ENCODE data around the gene HILPDA.

The HILPDA gene

GRCh38 chr7:128455543-128456254, at the start of gene HILPDA:
TSS of gene HILPDA (plus strand) at chr7:128455878. CDS start at chr7:128457269, 1,391 bp downstream.
- peak; percentile 94 for DNase-seq (ENCODE audit: low spot score)

- no peak for DNase-seq (ENCODE audit: low spot score)
Observed at GRCh38 chr7:128406314-128407232, 49.1 kb upstream of the HILPDA start.

- DNase-seq (ENCODE audit: low spot score), result no peak
Observed at GRCh38 chr7:128407233-128407589, 48.5 kb upstream of the HILPDA start.

- no peak for DNase-seq (ENCODE audit: low spot score)
Observed at GRCh38 chr7:128407751-128408708, 47.6 kb upstream of the HILPDA start.

- no peak for DNase-seq (ENCODE audit: low spot score)
Observed at GRCh38 chr7:128408709-128409595, 46.7 kb upstream of the HILPDA start.

- peak; percentile 83 for DNase-seq (ENCODE audit: low spot score)
Observed at GRCh38 chr7:128409596-128410450, 45.9 kb upstream of the HILPDA start, which contains the start of gene IMPDH1. TSS of gene IMPDH1 (minus strand) at chr7:128409982. CDS start at chr7:128409901, 81 bp downstream.

- DNase-seq (ENCODE audit: low spot score), result no peak
Observed at GRCh38 chr7:128410451-128410753, 45.3 kb upstream of the HILPDA start.

GRCh38 chr7:128415217-128415785, 40.4 kb upstream of the HILPDA start:
- no peak for DNase-seq (ENCODE audit: low spot score)

- DNase-seq (ENCODE audit: low spot score), result no peak
Observed at GRCh38 chr7:128417071-128417470, 38.6 kb upstream of the HILPDA start.

- DNase-seq (ENCODE audit: low spot score), result no peak
Observed at GRCh38 chr7:128419257-128419656, 36.4 kb upstream of the HILPDA start.

- no peak for DNase-seq (ENCODE audit: low spot score)
Observed at GRCh38 chr7:128420773-128421172, 34.9 kb upstream of the HILPDA start.

- DNase-seq (ENCODE audit: low spot score), result no peak
Observed at GRCh38 chr7:128421384-128421783, 34.3 kb upstream of the HILPDA start.

- DNase-seq (ENCODE audit: low spot score), result no peak
Observed at GRCh38 chr7:128422037-128422436, 33.6 kb upstream of the HILPDA start.

GRCh38 chr7:128422842-128423241, 32.8 kb upstream of the HILPDA start:
- no peak for DNase-seq (ENCODE audit: low spot score)

GRCh38 chr7:128424686-128425275, 30.9 kb upstream of the HILPDA start:
- DNase-seq (ENCODE audit: low spot score), result no peak

GRCh38 chr7:128425850-128426249, 29.8 kb upstream of the HILPDA start:
- DNase-seq (ENCODE audit: low spot score), result peak; percentile 75

GRCh38 chr7:128427289-128427891, 28.3 kb upstream of the HILPDA start:
- DNase-seq (ENCODE audit: low spot score), result peak; percentile 47

- DNase-seq (ENCODE audit: low spot score), result no peak
Observed at GRCh38 chr7:128430207-128430606, 25.5 kb upstream of the HILPDA start.

GRCh38 chr7:128431221-128431620, 24.5 kb upstream of the HILPDA start:
- DNase-seq (ENCODE audit: low spot score), result no peak
